KMS-11 (cell line): ENCODE results near the gene CIT.
A peak's percentile ranks its signal among the peaks of the same experiment; 100 is the strongest.

Experiments used
- H2AFZ ChIP-seq: fragments of 200-600 bp; sonication (generic); 2 replicates; pipeline ENCODE4 v1.6.1; 2016; ENCODE audit warnings: antibody characterized with exemption, mixed run types, low read depth
- H3K27ac ChIP-seq: fragments of 200-600 bp; sonication (generic); 2 replicates; pipeline ENCODE4 v1.6.1; 2016; ENCODE audit warnings: mild to moderate bottlenecking, mixed run types
- H3K27me3 ChIP-seq: fragments of 200-600 bp; sonication (generic); 2 replicates; pipeline ENCODE4 v1.6.1; 2017; ENCODE audit warnings: mild to moderate bottlenecking, low read depth, mixed run types, moderate library complexity; ENCODE audit not compliant: insufficient read depth
- H3K36me3 ChIP-seq: fragments of 200-600 bp; sonication (generic); 2 replicates; pipeline ENCODE4 v1.6.1; 2017; ENCODE audit warnings: mild to moderate bottlenecking, mixed run types; ENCODE audit not compliant: insufficient read depth
- H3K4me1 ChIP-seq: fragments of 200-600 bp; sonication (generic); 2 replicates; pipeline ENCODE4 v1.6.1; 2016; ENCODE audit warnings: mild to moderate bottlenecking, low read depth, mixed run types; ENCODE audit not compliant: poor library complexity, severe bottlenecking
- H3K4me2 ChIP-seq: fragments of 200-600 bp; sonication (generic); 2 replicates; pipeline ENCODE4 v1.7.0; 2016; ENCODE audit warnings: mild to moderate bottlenecking, mixed run types
- H3K4me3 ChIP-seq: fragments of 200-600 bp; sonication (generic); IDR thresholded peaks from 2 replicates; pipeline ENCODE4 v1.6.1; 2017; ENCODE audit warnings: low read depth, low read length, mixed read lengths; ENCODE audit not compliant: insufficient read depth
- H3K79me2 ChIP-seq: fragments of 200-600 bp; sonication (generic); 2 replicates; pipeline ENCODE4 v1.6.1; 2016; ENCODE audit warnings: low read depth, mixed run types; ENCODE audit not compliant: insufficient read depth
- H3K9ac ChIP-seq: fragments of 200-600 bp; sonication (generic); 2 replicates; pipeline ENCODE4 v1.6.1; 2016; ENCODE audit warnings: mild to moderate bottlenecking, mixed run types
- H4K20me1 ChIP-seq: fragments of 200-600 bp; sonication (generic); 2 replicates; pipeline ENCODE4 v1.6.1; 2016; ENCODE audit warnings: mild to moderate bottlenecking, mixed run types; ENCODE audit not compliant: insufficient read depth
- CTCF ChIP-seq: fragments of 200-600 bp; sonication (generic); conservative IDR thresholded peaks from 2 replicates; pipeline ENCODE4 v1.6.1; 2017; ENCODE audit warnings: low read depth, mild to moderate bottlenecking, antibody characterized with exemption, low read length, moderate library complexity, mixed read lengths

The CIT gene

GRCh38 chr12:119783787-119784186, 93.3 kb downstream of the CIT start:
- H3K4me2 ChIP-seq: no peak overlapping the region
- H3K4me3 ChIP-seq: no peak overlapping the region
- TF ChIP-seq CTCF: no peak
- no peaks in the 10 kb centered on the region for H4K20me1 ChIP-seq
- H3K27me3 ChIP-seq: no peaks in the 10 kb centered on the region
- H3K27ac ChIP-seq: no peak overlapping the region
- H3K36me3 ChIP-seq: no peaks in the 10 kb centered on the region
- H2AFZ ChIP-seq: no peak overlapping the region
- H3K9ac ChIP-seq: no peak overlapping the region
- no peaks in the 10 kb centered on the region for H3K4me1 ChIP-seq
- no peaks in the 10 kb centered on the region for H3K79me2 ChIP-seq

DNA sequence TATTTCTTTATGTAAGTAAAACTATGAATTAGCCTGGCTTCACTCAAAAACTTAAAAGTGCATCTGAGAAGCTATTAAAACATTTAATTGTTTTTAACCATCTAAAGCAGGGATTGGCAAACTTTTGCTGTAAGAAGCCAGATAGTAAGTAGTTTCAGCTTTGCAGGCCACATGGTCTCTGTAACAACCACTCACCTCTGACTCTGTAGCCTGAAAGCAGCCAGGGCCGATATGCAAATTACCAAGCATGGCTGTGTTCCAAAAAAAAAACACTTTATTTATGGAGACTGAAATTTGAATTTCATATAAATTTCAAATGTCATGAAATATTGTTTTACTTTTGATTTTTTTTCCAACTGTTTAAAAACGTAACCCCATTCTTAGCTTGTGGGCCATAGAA, 95.3 kb downstream of the CIT start:
- no peaks in the 10 kb centered on the region for H3K4me1 ChIP-seq
- H2AFZ ChIP-seq: no peak overlapping the region
- H3K4me2 ChIP-seq: no peak overlapping the region
- H3K27me3 ChIP-seq: no peaks in the 10 kb centered on the region
- H3K9ac ChIP-seq: no peak overlapping the region
- no peak for TF ChIP-seq CTCF
- no peaks in the 10 kb centered on the region for H3K36me3 ChIP-seq
- H4K20me1 ChIP-seq: no peaks in the 10 kb centered on the region
- no peaks in the 10 kb centered on the region for H3K79me2 ChIP-seq
- no peak overlapping the region for H3K27ac ChIP-seq
- H3K4me3 ChIP-seq: no peak overlapping the region

DNA sequence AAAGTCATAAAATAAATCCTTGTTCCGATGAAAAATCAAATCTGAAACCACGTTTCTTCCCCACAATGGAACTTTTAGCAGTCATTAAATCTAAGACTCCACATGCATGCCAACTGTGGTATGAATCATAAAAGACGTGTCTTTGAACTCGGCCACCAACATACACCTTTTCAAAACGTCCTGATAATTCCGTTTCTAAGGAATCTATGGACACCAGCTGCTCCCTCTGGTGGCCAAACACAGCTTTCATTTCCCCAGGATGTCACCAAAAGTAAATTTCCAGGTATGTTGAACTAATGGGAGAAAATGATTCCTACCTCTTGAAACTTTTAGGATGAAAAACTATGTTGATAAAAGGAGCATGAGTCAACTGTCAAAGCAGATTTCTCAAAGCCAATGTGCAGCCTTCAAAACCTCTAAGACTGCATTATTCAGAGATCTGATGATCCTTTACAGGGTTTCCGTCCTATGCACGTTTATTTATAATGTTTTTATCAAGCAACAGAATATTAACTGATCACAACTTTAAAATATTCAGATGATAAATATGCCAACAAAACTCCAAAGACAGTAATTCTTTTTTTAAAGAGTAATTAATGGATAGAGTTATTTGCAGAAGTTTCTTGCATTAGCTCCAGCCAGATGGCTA, 96.2 kb downstream of the CIT start:
- Histone ChIP-seq H3K4me2 (no peak overlapping the region), H3K36me3 (no peaks in the 10 kb centered on the region), H3K27ac (no peak overlapping the region), H4K20me1 (no peaks in the 10 kb centered on the region), H3K4me3 (no peak overlapping the region), H2AFZ (no peak overlapping the region), H3K9ac (no peak overlapping the region), H3K4me1 (no peaks in the 10 kb centered on the region), H3K27me3 (no peaks in the 10 kb centered on the region), H3K79me2 (no peaks in the 10 kb centered on the region)
- TF ChIP-seq CTCF: peak; percentile 22; the same call in 1 of the 2 replicates

GRCh38 chr12:119775246-119775895, 101.7 kb downstream of the CIT start:
- H3K4me2 ChIP-seq: no peak overlapping the region
- no peaks in the 10 kb centered on the region for H3K4me1 ChIP-seq
- H3K27ac ChIP-seq: no peak overlapping the region
- no peak for TF ChIP-seq CTCF
- H3K79me2 ChIP-seq: no peaks in the 10 kb centered on the region
- no peaks in the 10 kb centered on the region for H3K36me3 ChIP-seq
- no peak overlapping the region for H2AFZ ChIP-seq
- H3K9ac ChIP-seq: no peak overlapping the region
- H3K4me3 ChIP-seq: no peak overlapping the region
- no peaks in the 10 kb centered on the region for H3K27me3 ChIP-seq
- H4K20me1 ChIP-seq: no peaks in the 10 kb centered on the region
